ENCODE measurements around the gene CRX.
A peak's percentile ranks its signal among the peaks of the same experiment; 100 is the strongest.
"Not testable (repeated sequence)": the region's sequence is repeated elsewhere in the genome, so short reads cannot be mapped to it uniquely, and the experiment has no call there.

CRX gene

GRCh38 chr19:47860602-47861297 lies 39.0 kb downstream of the CRX start:
- no peak for DNase-seq (ENCODE audit: low read depth)

GRCh38 chr19:47861630-47862029 lies 39.9 kb downstream of the CRX start:
- DNase-seq (ENCODE audit: low read depth), result no peak

GRCh38 chr19:47863514-47863936 lies 41.8 kb downstream of the CRX start:
- peak; percentile 74 for DNase-seq (ENCODE audit: low read depth)

GRCh38 chr19:47865166-47865565 lies 43.4 kb downstream of the CRX start:
- DNase-seq (ENCODE audit: low read depth), result no peak

- DNase-seq (ENCODE audit: low read depth), result no peak
Measured at GRCh38 chr19:47878906-47879305, 57.2 kb downstream of the CRX start.

- DNase-seq (ENCODE audit: low read depth), result not testable (repeated sequence)
Measured at GRCh38 chr19:47879385-47879784, 57.6 kb downstream of the CRX start.

GRCh38 chr19:47881757-47882156 lies 60.0 kb downstream of the CRX start:
- no peak for DNase-seq (ENCODE audit: low read depth)

GRCh38 chr19:47882890-47883289 lies 61.2 kb downstream of the CRX start:
- DNase-seq (ENCODE audit: low read depth), result no peak

- no peak for DNase-seq (ENCODE audit: low read depth)
Measured at GRCh38 chr19:47885067-47885463, 63.3 kb downstream of the CRX start.

- DNase-seq (ENCODE audit: low read depth), result no peak
Measured at GRCh38 chr19:47886010-47886559, 64.3 kb downstream of the CRX start, which contains the start of gene SULT2A1. Gene SULT2A1 (minus strand): TSS chr19:47886315. CDS start chr19:47886257, 58 bp downstream.

- no peak for DNase-seq (ENCODE audit: low read depth)
Measured at GRCh38 chr19:47890865-47891621, 69.3 kb downstream of the CRX start.

- no peak for DNase-seq (ENCODE audit: low read depth)
Measured at GRCh38 chr19:47891622-47891922, 69.8 kb downstream of the CRX start.

- DNase-seq (ENCODE audit: low read depth), result no peak
Measured at GRCh38 chr19:47891923-47892666, 70.4 kb downstream of the CRX start.

All from stimulated activated CD8-positive, alpha-beta memory T cell treated with anti-CD3 and anti-CD28 coated beads, Interleukin-12 subunit alpha, Interleukin-12 subunit beta, amount 100 ng/mL, for 1 hour (primary cell).